ENCODE results near the gene ENTPD8. TPM values are rescaled to one million over a fixed set of nuclear protein-coding genes. Genes with fewer than 3 reads are reported as not detected.
A peak's percentile ranks its signal among the peaks of the same experiment; 100 is the strongest.

ENTPD8 gene
- total and polyA plus RNA-seq, 2 of the 13 experiments (the other 11 are each of a cell fraction or from before 2014, with no cell fraction given) = 0.26 to 0.44 TPM

DNA sequence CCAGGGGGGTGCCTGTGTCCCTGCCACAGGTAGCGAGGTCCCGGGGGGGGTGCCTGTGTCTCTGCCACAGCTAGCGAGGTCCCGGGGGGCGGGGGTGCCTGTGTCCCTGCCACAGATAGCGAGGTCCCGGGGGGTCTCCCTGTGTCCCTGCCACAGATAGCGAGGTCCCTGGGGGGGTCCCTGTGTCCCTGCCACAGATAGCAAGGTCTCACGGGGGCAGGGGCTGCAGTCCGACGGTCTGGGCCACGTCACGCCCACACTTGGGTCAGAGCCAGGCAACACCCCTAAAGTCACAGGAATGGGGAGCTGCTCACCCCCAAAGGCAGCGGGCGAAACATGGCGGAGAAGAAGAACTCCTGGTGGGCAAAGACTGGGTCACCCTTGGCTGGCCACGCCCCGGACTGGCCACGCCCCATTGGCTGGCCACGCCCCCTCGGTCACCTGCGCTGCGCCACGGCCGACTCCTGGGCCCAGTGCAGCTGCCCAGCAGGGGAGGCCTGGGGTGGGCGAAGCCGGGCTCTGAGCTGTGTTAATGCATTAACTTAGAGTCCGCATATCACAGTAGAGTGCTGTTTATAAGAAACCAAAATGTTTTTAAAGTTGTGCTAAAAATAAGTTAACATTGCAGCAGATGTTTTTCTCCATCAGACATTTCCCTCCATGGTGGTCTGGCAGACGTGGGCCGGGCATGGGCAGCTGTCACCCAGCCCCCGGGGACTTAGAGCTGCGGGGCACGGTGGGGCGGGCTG is 11.0 kb downstream of the ENTPD8 start (continued):
- TF ChIP-seq ZNF674 (CRISPR knock-in tag; IDR thresholded peaks at IDR 0.05; ENCODE audit: low read depth) = no peak
- no peak for TF ChIP-seq NKX3-1 (CRISPR knock-in tag; IDR thresholded peaks at IDR 0.05)
- peak; percentile 75 for TF ChIP-seq AGO1 (IDR thresholded peaks at IDR 0.05; ENCODE audit: low read depth, low read length, poor library complexity, severe bottlenecking)
- 0 out of 2 replicates have a peak, but pooled peaks have one; percentile 15 for TF ChIP-seq KDM2A (CRISPR knock-in tag; IDR thresholded peaks at IDR 0.05; ENCODE audit: borderline replicate concordance, low read depth)
- TF ChIP-seq ARHGAP35 (CRISPR knock-in tag; IDR thresholded peaks at IDR 0.05; ENCODE audit: borderline replicate concordance) = no peak
- no peak for TF ChIP-seq ATRX (CRISPR knock-in tag; IDR thresholded peaks at IDR 0.05; ENCODE audit: borderline replicate concordance)
- TF ChIP-seq, protein P1, sequence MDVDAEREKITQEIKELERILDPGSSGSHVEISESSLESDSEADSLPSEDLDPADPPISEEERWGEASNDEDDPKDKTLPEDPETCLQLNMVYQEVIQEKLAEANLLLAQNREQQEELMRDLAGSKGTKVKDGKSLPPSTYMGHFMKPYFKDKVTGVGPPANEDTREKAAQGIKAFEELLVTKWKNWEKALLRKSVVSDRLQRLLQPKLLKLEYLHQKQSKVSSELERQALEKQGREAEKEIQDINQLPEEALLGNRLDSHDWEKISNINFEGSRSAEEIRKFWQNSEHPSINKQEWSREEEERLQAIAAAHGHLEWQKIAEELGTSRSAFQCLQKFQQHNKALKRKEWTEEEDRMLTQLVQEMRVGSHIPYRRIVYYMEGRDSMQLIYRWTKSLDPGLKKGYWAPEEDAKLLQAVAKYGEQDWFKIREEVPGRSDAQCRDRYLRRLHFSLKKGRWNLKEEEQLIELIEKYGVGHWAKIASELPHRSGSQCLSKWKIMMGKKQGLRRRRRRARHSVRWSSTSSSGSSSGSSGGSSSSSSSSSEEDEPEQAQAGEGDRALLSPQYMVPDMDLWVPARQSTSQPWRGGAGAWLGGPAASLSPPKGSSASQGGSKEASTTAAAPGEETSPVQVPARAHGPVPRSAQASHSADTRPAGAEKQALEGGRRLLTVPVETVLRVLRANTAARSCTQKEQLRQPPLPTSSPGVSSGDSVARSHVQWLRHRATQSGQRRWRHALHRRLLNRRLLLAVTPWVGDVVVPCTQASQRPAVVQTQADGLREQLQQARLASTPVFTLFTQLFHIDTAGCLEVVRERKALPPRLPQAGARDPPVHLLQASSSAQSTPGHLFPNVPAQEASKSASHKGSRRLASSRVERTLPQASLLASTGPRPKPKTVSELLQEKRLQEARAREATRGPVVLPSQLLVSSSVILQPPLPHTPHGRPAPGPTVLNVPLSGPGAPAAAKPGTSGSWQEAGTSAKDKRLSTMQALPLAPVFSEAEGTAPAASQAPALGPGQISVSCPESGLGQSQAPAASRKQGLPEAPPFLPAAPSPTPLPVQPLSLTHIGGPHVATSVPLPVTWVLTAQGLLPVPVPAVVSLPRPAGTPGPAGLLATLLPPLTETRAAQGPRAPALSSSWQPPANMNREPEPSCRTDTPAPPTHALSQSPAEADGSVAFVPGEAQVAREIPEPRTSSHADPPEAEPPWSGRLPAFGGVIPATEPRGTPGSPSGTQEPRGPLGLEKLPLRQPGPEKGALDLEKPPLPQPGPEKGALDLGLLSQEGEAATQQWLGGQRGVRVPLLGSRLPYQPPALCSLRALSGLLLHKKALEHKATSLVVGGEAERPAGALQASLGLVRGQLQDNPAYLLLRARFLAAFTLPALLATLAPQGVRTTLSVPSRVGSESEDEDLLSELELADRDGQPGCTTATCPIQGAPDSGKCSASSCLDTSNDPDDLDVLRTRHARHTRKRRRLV (CRISPR knock-in tag; IDR thresholded peaks at IDR 0.05) = no peak
- TF ChIP-seq, protein P2, sequence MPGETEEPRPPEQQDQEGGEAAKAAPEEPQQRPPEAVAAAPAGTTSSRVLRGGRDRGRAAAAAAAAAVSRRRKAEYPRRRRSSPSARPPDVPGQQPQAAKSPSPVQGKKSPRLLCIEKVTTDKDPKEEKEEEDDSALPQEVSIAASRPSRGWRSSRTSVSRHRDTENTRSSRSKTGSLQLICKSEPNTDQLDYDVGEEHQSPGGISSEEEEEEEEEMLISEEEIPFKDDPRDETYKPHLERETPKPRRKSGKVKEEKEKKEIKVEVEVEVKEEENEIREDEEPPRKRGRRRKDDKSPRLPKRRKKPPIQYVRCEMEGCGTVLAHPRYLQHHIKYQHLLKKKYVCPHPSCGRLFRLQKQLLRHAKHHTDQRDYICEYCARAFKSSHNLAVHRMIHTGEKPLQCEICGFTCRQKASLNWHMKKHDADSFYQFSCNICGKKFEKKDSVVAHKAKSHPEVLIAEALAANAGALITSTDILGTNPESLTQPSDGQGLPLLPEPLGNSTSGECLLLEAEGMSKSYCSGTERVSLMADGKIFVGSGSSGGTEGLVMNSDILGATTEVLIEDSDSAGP (CRISPR knock-in tag; IDR thresholded peaks at IDR 0.05; ENCODE audit: borderline replicate concordance) = peak; percentile 39; the same call in 1 of the 2 replicates
- TF ChIP-seq ATM (IDR thresholded peaks at IDR 0.05; ENCODE audit: borderline replicate concordance) = no peak
- TF ChIP-seq ETV5 (CRISPR knock-in tag; IDR thresholded peaks at IDR 0.05; ENCODE audit: borderline replicate concordance) = no peak
- no peak for TF ChIP-seq ZNF510 (CRISPR knock-in tag; IDR thresholded peaks at IDR 0.05; ENCODE audit: low read depth)
- no peak for TF ChIP-seq KLF6 (CRISPR knock-in tag; IDR thresholded peaks at IDR 0.05)
- 0 out of 2 replicates have a peak, but pooled peaks have one; percentile 24 for TF ChIP-seq GABPB1 (CRISPR knock-in tag; IDR thresholded peaks at IDR 0.05)
- TF ChIP-seq BHLHE40 (IDR thresholded peaks at IDR 0.05; ENCODE audit: low read length) = no peak
- no peak for TF ChIP-seq ZNF468 (CRISPR knock-in tag; IDR thresholded peaks at IDR 0.05)
- no peak for TF ChIP-seq ZNF589 (CRISPR knock-in tag; conservative IDR thresholded peaks at IDR 0.05)
- TF ChIP-seq TOPORS (CRISPR knock-in tag; IDR thresholded peaks at IDR 0.05) = no peak
- TF ChIP-seq, protein P3, sequence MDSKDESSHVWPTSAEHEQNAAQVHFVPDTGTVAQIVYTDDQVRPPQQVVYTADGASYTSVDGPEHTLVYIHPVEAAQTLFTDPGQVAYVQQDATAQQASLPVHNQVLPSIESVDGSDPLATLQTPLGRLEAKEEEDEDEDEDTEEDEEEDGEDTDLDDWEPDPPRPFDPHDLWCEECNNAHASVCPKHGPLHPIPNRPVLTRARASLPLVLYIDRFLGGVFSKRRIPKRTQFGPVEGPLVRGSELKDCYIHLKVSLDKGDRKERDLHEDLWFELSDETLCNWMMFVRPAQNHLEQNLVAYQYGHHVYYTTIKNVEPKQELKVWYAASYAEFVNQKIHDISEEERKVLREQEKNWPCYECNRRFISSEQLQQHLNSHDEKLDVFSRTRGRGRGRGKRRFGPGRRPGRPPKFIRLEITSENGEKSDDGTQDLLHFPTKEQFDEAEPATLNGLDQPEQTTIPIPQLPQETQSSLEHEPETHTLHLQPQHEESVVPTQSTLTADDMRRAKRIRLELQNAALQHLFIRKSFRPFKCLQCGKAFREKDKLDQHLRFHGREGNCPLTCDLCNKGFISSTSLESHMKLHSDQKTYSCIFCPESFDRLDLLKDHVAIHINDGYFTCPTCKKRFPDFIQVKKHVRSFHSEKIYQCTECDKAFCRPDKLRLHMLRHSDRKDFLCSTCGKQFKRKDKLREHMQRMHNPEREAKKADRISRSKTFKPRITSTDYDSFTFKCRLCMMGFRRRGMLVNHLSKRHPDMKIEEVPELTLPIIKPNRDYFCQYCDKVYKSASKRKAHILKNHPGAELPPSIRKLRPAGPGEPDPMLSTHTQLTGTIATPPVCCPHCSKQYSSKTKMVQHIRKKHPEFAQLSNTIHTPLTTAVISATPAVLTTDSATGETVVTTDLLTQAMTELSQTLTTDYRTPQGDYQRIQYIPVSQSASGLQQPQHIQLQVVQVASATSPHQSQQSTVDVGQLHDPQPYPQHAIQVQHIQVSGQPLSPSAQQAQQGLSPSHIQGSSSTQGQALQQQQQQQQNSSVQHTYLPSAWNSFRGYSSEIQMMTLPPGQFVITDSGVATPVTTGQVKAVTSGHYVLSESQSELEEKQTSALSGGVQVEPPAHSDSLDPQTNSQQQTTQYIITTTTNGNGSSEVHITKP (CRISPR knock-in tag; IDR thresholded peaks at IDR 0.05; ENCODE audit: low read depth) = no peak
- TF ChIP-seq ZMYM2 (CRISPR knock-in tag; IDR thresholded peaks at IDR 0.05) = no peak
